Hepatocyte (in vitro differentiated cells): ENCODE results near the gene STPG1.

Source experiments
- EZH2phosphoT487 ChIP-seq: fragments of 200-600 bp; sonication (generic); IDR thresholded peaks from one replicate; pipeline ENCODE4 v1.6.1; 2018; ENCODE audit warnings: antibody characterized with exemption, mild to moderate bottlenecking, low read depth, moderate library complexity; ENCODE audit not compliant: unreplicated experiment, severe bottlenecking
- TF ChIP-seq, protein P1 (sequence below): fragments of 200-600 bp; sonication (generic); IDR thresholded peaks from 2 replicates; pipeline ENCODE4 v1.5.1; 2016; ENCODE audit warnings: antibody characterized with exemption, mild to moderate bottlenecking; ENCODE audit not compliant: poor library complexity

DNA sequence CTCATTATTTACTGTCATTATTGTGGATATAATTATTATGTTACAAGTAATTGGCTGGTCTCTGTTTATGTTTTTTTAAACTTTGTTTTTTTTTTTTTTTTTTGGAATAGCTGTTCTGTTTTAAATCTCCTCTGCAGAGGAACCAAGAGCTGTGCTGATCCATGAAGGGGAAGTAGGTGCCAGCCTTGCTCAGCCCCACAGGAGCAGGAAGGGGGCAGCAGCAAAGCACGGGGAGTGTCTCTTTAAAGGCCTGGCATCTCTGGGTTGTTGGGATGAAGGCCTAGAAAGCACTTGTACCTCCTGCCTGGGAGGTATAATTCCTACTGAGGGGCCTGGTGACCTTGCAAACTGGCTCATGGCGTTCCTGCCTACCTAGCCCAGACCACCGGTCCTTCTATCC is 96.9 kb downstream of the STPG1 start:
- TF ChIP-seq EZH2phosphoT487, result no peak
- TF ChIP-seq, protein P1, sequence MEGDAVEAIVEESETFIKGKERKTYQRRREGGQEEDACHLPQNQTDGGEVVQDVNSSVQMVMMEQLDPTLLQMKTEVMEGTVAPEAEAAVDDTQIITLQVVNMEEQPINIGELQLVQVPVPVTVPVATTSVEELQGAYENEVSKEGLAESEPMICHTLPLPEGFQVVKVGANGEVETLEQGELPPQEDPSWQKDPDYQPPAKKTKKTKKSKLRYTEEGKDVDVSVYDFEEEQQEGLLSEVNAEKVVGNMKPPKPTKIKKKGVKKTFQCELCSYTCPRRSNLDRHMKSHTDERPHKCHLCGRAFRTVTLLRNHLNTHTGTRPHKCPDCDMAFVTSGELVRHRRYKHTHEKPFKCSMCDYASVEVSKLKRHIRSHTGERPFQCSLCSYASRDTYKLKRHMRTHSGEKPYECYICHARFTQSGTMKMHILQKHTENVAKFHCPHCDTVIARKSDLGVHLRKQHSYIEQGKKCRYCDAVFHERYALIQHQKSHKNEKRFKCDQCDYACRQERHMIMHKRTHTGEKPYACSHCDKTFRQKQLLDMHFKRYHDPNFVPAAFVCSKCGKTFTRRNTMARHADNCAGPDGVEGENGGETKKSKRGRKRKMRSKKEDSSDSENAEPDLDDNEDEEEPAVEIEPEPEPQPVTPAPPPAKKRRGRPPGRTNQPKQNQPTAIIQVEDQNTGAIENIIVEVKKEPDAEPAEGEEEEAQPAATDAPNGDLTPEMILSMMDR, result no peak
